Measurements from ENCODE around the gene AWAT1. TPM values are rescaled to one million over a fixed set of nuclear protein-coding genes. Genes with fewer than 3 reads are reported as not detected.
"Not testable (repeated sequence)": the region's sequence is repeated elsewhere in the genome, so short reads cannot be mapped to it uniquely, and the experiment has no call there.

Gene AWAT1
- total RNA-seq, 4 donors from 2014 or later = 2.7 to 13.5 (median 4.0) TPM

DNA sequence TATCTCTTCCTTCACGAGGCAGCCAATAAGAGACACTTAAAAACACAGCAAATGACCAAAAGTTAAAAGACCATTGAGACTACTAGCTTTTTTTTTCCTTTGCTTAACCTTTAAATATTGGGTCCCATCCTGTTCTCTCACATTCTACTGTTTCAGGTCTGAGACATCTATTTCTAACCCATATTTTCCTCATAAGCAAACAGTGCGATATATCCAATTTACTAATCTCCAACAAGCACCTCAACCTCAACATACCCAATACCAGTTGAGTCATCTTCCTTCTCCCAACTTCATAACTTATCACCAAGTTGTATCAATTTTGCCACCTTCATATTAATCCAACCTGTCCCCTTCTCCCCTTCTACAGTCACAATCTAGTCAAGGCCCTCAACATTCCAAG is 7.0 kb downstream of the AWAT1 start:
- Histone ChIP-seq H3K36me3 (no peaks in the 10 kb centered on the region), H3K4me1 (no peaks in the 10 kb centered on the region), H3K4me3 (no peak overlapping the region), H3K27ac (no peak overlapping the region), H3K9me3 (no peaks in the 10 kb centered on the region), H3K27me3 (no peaks in the 10 kb centered on the region)
- DNase-seq (ENCODE audit: low spot score in 2 of 2) = no peak
- TF ChIP-seq POLR2AphosphoS5 (IDR thresholded peaks at IDR 0.05) (no peak), EP300 (IDR thresholded peaks at IDR 0.05) (no peak)
- WGBS = 82% methylated on average over 2 of the region's 2 CpGs

GRCh38 chrX:70243601-70244000 is 9.1 kb downstream of the AWAT1 start:
- not testable (repeated sequence) for H3K27me3 ChIP-seq; H3K36me3 ChIP-seq; H3K4me1 ChIP-seq; H3K4me3 ChIP-seq; DNase-seq (ENCODE audit: low spot score in 2 of 2); H3K27ac ChIP-seq; H3K9me3 ChIP-seq
- 80% methylated on average over 5 of the region's 5 CpGs for WGBS

DNA sequence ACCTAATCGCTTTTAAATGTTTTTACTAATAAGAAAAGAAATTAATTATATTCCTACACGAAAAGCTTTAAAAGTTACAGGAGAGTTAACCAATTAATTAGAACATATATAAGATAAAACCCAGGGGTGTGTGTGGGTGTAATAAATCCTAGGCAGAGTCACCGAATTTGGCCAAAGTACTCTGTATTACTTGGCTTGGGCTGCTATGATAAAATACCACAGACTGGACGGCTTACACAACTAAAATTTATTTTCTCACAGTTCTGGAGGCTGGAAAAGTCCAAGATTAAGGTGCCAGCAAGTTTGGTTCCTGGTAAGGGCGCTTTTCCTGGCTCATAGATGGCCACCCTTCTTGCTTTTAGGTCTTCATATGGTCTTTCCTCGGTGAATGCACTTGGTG is 10.4 kb downstream of the AWAT1 start:
- Histone ChIP-seq H3K36me3 (no peaks in the 10 kb centered on the region), H3K9me3 (no peaks in the 10 kb centered on the region), H3K4me1 (no peaks in the 10 kb centered on the region), H3K27ac (no peak overlapping the region), H3K4me3 (no peak overlapping the region), H3K27me3 (no peaks in the 10 kb centered on the region)
- no peak for DNase-seq (ENCODE audit: low spot score in 2 of 2)
- TF ChIP-seq POLR2A (IDR thresholded peaks at IDR 0.05) = no peak
- TF ChIP-seq CTCF (IDR thresholded peaks at IDR 0.05) = no peak
- no peak for TF ChIP-seq POLR2AphosphoS5 (IDR thresholded peaks at IDR 0.05)
- TF ChIP-seq EP300 (IDR thresholded peaks at IDR 0.05) = no peak
- 64% methylated on average over 6 of the region's 6 CpGs for WGBS

DNA sequence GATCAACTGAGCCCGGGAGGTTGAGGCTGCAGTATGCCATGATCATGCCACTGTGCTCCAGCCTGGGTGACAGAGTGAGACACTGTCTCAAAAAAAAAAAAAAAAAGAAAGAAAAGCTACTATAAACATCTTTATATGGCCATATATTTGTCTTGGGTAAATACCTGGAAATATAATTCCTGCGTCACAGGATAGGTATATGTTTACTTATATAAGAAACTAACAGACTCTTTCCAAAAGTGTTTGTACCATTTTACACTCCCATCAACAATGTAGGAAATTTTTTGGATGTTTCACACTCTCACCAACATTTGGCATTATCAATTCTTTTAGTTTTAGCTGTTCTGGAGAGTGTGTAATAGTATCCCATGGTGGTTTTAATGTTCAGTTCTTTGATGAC is 12.8 kb downstream of the AWAT1 start:
- no peaks in the 10 kb centered on the region for H3K36me3 ChIP-seq
- no peak for DNase-seq (ENCODE audit: low spot score in 2 of 2)
- no peak for TF ChIP-seq POLR2A (IDR thresholded peaks at IDR 0.05)
- TF ChIP-seq POLR2AphosphoS5 (IDR thresholded peaks at IDR 0.05) = no peak
- TF ChIP-seq EP300 (IDR thresholded peaks at IDR 0.05) = no peak
- TF ChIP-seq CTCF (IDR thresholded peaks at IDR 0.05) = no peak
- no peak overlapping the region for H3K27ac ChIP-seq
- no peaks in the 10 kb centered on the region for H3K9me3 ChIP-seq
- no peaks in the 10 kb centered on the region for H3K4me1 ChIP-seq
- H3K4me3 ChIP-seq = no peak overlapping the region
- 91% methylated on average over 2 of the region's 2 CpGs for WGBS
- no peaks in the 10 kb centered on the region for H3K27me3 ChIP-seq

- H3K27me3 ChIP-seq = no peaks in the 10 kb centered on the region
- no peak for DNase-seq (ENCODE audit: low spot score in 2 of 2)
- no peaks in the 10 kb centered on the region for H3K4me1 ChIP-seq
- H3K4me3 ChIP-seq = no peak overlapping the region
- H3K36me3 ChIP-seq = no peaks in the 10 kb centered on the region
- WGBS = 58% methylated on average over 2 of the region's 2 CpGs
- H3K27ac ChIP-seq = no peak overlapping the region
- H3K9me3 ChIP-seq = no peaks in the 10 kb centered on the region
- no peak for TF ChIP-seq POLR2A (IDR thresholded peaks at IDR 0.05)
- no peak for TF ChIP-seq POLR2AphosphoS5 (IDR thresholded peaks at IDR 0.05)
These were observed 18.0 kb downstream of the AWAT1 start for GRCh38 chrX:70252491-70252890.

DNA sequence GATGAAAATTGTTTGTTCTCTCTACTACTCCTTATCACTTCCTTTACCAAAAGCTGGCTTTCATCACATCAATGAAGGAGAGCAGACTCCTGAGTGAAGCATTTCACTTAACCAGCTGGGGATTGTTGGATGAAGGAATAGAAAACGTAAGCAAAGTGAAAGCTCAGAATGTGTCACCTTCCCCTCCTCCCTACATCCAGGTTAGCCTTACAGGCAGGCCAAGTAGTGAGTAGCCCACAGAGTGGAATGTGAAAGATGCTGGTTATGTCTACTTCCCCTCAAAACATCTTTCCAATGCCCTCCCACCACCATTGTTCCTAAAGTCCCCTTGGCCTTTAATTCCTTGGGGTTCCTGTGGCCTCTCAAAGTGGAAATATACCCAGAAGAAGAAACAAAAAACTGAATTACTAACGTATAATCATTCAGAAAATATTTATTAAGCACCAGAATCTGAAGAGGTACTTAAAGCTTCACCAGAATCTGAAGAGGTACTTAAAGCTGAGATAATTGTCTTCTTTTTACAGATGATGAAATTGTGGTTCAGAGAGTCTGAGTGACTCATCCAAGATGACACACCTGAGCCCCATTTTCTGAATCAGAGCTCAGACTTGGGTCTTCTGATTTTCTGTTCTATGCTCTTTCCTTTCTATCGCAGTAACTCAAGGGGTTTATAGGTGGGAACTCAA is 19.1 kb downstream of the AWAT1 start:
- no peak overlapping the region for H3K4me3 ChIP-seq
- DNase-seq (ENCODE audit: low spot score in 2 of 2) = no peak
- WGBS = 73% methylated on average over 3 of the region's 3 CpGs
- no peaks in the 10 kb centered on the region for H3K27me3 ChIP-seq
- H3K27ac ChIP-seq = no peak overlapping the region
- no peaks in the 10 kb centered on the region for H3K36me3 ChIP-seq
- TF ChIP-seq POLR2A (IDR thresholded peaks at IDR 0.05) (no peak), POLR2AphosphoS5 (IDR thresholded peaks at IDR 0.05) (no peak), CTCF (IDR thresholded peaks at IDR 0.05) (no peak), EP300 (IDR thresholded peaks at IDR 0.05) (no peak)
- H3K9me3 ChIP-seq = no peaks in the 10 kb centered on the region
- no peaks in the 10 kb centered on the region for H3K4me1 ChIP-seq

DNA sequence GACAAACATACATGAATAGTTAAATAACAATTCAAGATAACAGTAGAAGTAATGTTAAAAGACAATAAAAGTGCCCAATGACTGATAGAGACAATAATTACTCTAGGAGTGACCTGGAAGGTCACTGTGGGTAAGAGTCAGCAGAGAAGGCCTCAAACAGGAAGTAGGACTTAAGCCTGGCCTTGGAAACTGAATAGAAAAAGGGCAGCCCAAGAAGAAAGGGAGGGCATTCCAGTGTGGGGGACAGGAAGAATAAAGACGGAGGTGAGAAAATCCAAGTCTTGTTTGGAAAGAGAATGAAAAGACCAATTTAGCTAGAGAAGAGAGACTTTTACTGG is 19.6 kb downstream of the AWAT1 start:
- WGBS = 71% methylated on average over 1 of the region's 1 CpG
- no peak overlapping the region for H3K27ac ChIP-seq

More for the DNA sequence above, 19.6 kb downstream of the AWAT1 start:
- no peaks in the 10 kb centered on the region for H3K36me3 ChIP-seq
- H3K9me3 ChIP-seq = no peaks in the 10 kb centered on the region
- no peaks in the 10 kb centered on the region for H3K27me3 ChIP-seq
- TF ChIP-seq EP300 (IDR thresholded peaks at IDR 0.05) = no peak
- TF ChIP-seq CTCF (IDR thresholded peaks at IDR 0.05) = no peak
- no peak for TF ChIP-seq POLR2A (IDR thresholded peaks at IDR 0.05)
- TF ChIP-seq POLR2AphosphoS5 (IDR thresholded peaks at IDR 0.05) = no peak
- no peaks in the 10 kb centered on the region for H3K4me1 ChIP-seq
- no peak for DNase-seq (ENCODE audit: low spot score in 2 of 2)
- no peak overlapping the region for H3K4me3 ChIP-seq
